NT2/D1 (cell line): ENCODE measurements around the gene SCARF2.
"Not testable (repeated sequence)": the region's sequence is repeated elsewhere in the genome, so short reads cannot be mapped to it uniquely, and the experiment has no call there.

Source experiments
- SUZ12 ChIP-seq: IDR thresholded peaks from 2 replicates; pipeline ENCODE4 v1.6.1; 2011; ENCODE audit not compliant: insufficient read length, insufficient read depth; ENCODE audit errors: extremely low read depth
- YY1 ChIP-seq: IDR thresholded peaks from 2 replicates; pipeline ENCODE4 v1.6.1; 2011; ENCODE audit not compliant: insufficient read length, insufficient read depth
- ZNF274 ChIP-seq: IDR thresholded peaks from 2 replicates; pipeline ENCODE4 v1.6.1; 2011; ENCODE audit warnings: mild to moderate bottlenecking, low read depth, low read length

DNA sequence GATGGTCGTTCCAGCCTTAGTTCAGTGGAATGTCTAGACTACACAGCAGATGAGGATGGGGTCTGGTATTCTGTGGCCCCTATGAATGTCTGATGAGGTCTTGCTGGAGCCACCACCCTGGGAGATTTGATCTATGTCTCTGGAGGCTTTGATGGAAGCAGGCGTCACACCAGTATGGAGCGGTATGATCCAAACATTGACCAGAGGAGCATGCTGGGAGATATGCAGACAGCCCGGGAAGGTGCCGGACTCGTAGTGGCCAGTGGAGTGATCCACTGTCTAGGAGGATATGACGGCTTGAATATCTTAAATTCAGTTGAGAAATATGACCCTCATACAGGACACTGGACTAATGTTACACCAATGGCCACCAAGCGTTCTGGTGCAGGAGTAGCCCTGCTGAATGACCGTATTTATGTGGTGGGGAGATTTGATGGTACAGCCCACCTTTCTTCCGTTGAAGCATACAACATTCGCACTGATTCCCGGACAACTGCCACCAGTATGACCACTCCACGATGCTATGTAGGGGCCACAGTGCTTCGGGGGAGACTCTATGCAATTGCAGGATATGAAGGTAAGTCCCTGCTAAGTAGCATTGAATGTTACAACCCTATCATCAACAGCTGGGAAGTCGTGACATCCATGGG, 13.6 kb upstream of the SCARF2 start:
- not testable (repeated sequence) for TF ChIP-seq ZNF274, YY1, SUZ12
